Transverse colon (tissue), 4 donors: ENCODE measurements around the gene ESYT1.

Experiments used
- CTCF ChIP-seq, 5 experiments: fragments of 200-600 bp in 3 of 5; fragments of 450-650 bp in 2 of 5; sonication (generic) in 3 of 5; IDR thresholded peaks; 1 replicate in 2 of 5; 2 replicates in 3 of 5; pipeline ENCODE4 v1.5.1; 2016 to 2017; ENCODE audit warnings: antibody characterized with exemption in 5 of 5, inconsistent platforms in 3 of 5, mild to moderate bottlenecking in 2 of 5, moderate library complexity in 1 of 5
- POLR2A ChIP-seq: fragments of 450-650 bp; IDR thresholded peaks from one replicate; pipeline ENCODE4 v1.6.1; 2016; ENCODE audit warnings: antibody characterized with exemption, mild to moderate bottlenecking, moderate library complexity
- POLR2AphosphoS5 ChIP-seq, 3 donors: sonication (generic); formaldehyde crosslinking; IDR thresholded peaks; one replicate each; pipeline ENCODE4 v1.6.1; 2016; ENCODE audit warnings: antibody characterized with exemption in 3 of 3

- TF ChIP-seq CTCF (IDR thresholded peaks at IDR 0.05), result no peak
- no peak for TF ChIP-seq POLR2A
- no peak for TF ChIP-seq POLR2AphosphoS5 (IDR thresholded peaks at IDR 0.05)
Measured at GRCh38 chr12:56159482-56160192, 31.6 kb downstream of the ESYT1 start.
